Stomach (tissue), 4 donors: ENCODE measurements around the gene MTNR1B.

Source experiments
- POLR2AphosphoS5 ChIP-seq, 3 donors: sonication (generic); formaldehyde crosslinking; IDR thresholded peaks; one replicate each; pipeline ENCODE4 v1.6.1; 2016; ENCODE audit warnings: antibody characterized with exemption in 3 of 3
- TF ChIP-seq, protein P1 (sequence below), 7 experiments: fragments of 450-650 bp in 4 of 7; fragments of 200-600 bp in 3 of 7; sonication (generic) in 3 of 7; IDR thresholded peaks; one replicate each; pipeline ENCODE4 v1.5.1; 2016 to 2019; ENCODE audit warnings: antibody characterized with exemption in 7 of 7, control low read depth in 2 of 7, mild to moderate bottlenecking in 1 of 7

DNA sequence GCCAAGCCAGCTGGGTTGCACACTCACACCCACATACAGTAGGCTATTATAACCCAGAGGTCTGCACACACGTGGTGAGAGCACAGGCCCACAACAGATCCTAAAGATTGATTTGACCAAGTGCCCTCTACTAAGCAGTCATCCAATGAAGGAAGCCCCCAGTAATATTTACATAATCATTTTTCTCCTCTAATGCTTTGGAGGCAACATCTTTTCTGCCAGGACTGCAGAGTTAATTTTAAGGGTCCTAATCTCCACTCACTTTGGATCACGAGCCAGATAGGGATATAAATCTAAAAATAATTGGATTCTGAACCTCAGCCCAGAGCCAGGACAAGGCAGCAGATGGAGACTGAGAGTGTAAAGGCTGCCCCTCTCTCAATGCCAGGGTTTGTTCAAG, 49.1 kb upstream of the MTNR1B start:
- TF ChIP-seq, protein P1, sequence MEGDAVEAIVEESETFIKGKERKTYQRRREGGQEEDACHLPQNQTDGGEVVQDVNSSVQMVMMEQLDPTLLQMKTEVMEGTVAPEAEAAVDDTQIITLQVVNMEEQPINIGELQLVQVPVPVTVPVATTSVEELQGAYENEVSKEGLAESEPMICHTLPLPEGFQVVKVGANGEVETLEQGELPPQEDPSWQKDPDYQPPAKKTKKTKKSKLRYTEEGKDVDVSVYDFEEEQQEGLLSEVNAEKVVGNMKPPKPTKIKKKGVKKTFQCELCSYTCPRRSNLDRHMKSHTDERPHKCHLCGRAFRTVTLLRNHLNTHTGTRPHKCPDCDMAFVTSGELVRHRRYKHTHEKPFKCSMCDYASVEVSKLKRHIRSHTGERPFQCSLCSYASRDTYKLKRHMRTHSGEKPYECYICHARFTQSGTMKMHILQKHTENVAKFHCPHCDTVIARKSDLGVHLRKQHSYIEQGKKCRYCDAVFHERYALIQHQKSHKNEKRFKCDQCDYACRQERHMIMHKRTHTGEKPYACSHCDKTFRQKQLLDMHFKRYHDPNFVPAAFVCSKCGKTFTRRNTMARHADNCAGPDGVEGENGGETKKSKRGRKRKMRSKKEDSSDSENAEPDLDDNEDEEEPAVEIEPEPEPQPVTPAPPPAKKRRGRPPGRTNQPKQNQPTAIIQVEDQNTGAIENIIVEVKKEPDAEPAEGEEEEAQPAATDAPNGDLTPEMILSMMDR (IDR thresholded peaks at IDR 0.05) = no peak
- no peak for TF ChIP-seq POLR2AphosphoS5 (IDR thresholded peaks at IDR 0.05)
